Stomach (tissue), 9 donors: Measurements from ENCODE around the gene GSE1. TPM values are rescaled to one million over a fixed set of nuclear protein-coding genes. Genes with fewer than 3 reads are reported as not detected.

Experiments used
- DNase-seq, 2 donors: peaks; one replicate each; pipeline versions ENCODE4 v3.0.0 to v3.0.0-alpha.2; 2013 to 2019
- H3K27ac ChIP-seq, 5 donors: fragments of 200-600 bp in 4 of 5; sonication (generic) in 4 of 5; one replicate each; pipeline ENCODE4 v1.5.1; 2013 to 2019; ENCODE audit warnings: mild to moderate bottlenecking in 1 of 5, moderate library complexity in 1 of 5
- H3K27me3 ChIP-seq, 3 donors: fragments of 200-600 bp; sonication (generic); one replicate each; pipeline ENCODE4 v1.5.1; 2017 to 2019; ENCODE audit warnings: mixed run types in 1 of 3
- H3K36me3 ChIP-seq, 4 donors: fragments of 200-600 bp; sonication (generic); 1 replicate in 3 of 4; 2 replicates in 1 of 4; pipeline ENCODE4 v1.5.1; 2016 to 2019
- H3K4me1 ChIP-seq, 4 donors: fragments of 200-600 bp; sonication (generic); one replicate each; pipeline ENCODE4 v1.5.1; 2016 to 2019
- H3K4me3 ChIP-seq, 4 donors: fragments of 200-600 bp; sonication (generic) in 3 of 4; one replicate each; pipeline ENCODE4 v1.5.1; 2016 to 2019; ENCODE audit warnings: mild to moderate bottlenecking in 1 of 4
- H3K9me3 ChIP-seq, 4 donors: fragments of 200-600 bp; sonication (generic); one replicate each; pipeline ENCODE4 v1.5.1; 2016 to 2019
- EP300 ChIP-seq: sonication (generic); formaldehyde crosslinking; IDR thresholded peaks from one replicate; pipeline ENCODE4 v1.6.1; 2017; ENCODE audit warnings: antibody characterized with exemption
- POLR2A ChIP-seq, 4 donors: fragments of 450-650 bp; IDR thresholded peaks; one replicate each; pipeline ENCODE4 v1.6.1; 2016; ENCODE audit warnings: antibody characterized with exemption in 4 of 4, control low read depth in 2 of 4, mild to moderate bottlenecking in 1 of 4, moderate library complexity in 1 of 4
- POLR2AphosphoS5 ChIP-seq, 3 donors: sonication (generic); formaldehyde crosslinking; IDR thresholded peaks; one replicate each; pipeline ENCODE4 v1.6.1; 2016; ENCODE audit warnings: antibody characterized with exemption in 3 of 3
- WGBS, 5 donors: extraction: QIAGEN DNeasy Blood & Tissue Kit in 3 of 5; methylation state at CpG; one replicate each; pipeline versions ENCODE4 v1.1.5 to v1.1.7; 2013 to 2018; 5-methylcytosine and 5-hydroxymethylcytosine counted together
- intact Hi-C: fragments of 100-400 bp; cut with DNase I; formaldehyde crosslinking; loops from one replicate; pipeline ENCODE4 v1.15.1; 2023; ENCODE audit warnings: low total_unique reads
- polyA plus RNA-seq, 3 donors: library from polyadenylated mRNA; stranded (reverse); fragments of 200-250 nt; gene quantifications; one replicate each; pipeline ENCODE4 v1.2.3, GENCODE V29; 2013
- total RNA-seq, 5 donors: library from RNA; depleted of rRNA; stranded (reverse); fragments of >200 nt; gene quantifications; one replicate each; pipeline versions ENCODE4 v1.1.0 to v1.2.3, GENCODE V29; 2014 to 2016
- TF ChIP-seq, protein P1 (sequence below), 7 experiments: fragments of 450-650 bp in 4 of 7; fragments of 200-600 bp in 3 of 7; sonication (generic) in 3 of 7; IDR thresholded peaks; one replicate each; pipeline ENCODE4 v1.5.1; 2016 to 2019; ENCODE audit warnings: antibody characterized with exemption in 7 of 7, control low read depth in 2 of 7, mild to moderate bottlenecking in 1 of 7
- donor health status: healthy with polysubstance abuse.
- donor health status: Bipolar disorder and iron deficiency.
- donor health status: healthy.

The GSE1 gene
- total and polyA plus RNA-seq, 8 donors = 11.8 to 294 (median 93.0) TPM

- WGBS, 5 donors = 34 to 45% (median 42%) methylated on average over 10 to 11 of the region's 11 CpGs
- TF ChIP-seq POLR2A (IDR thresholded peaks at IDR 0.05) = no peak
- TF ChIP-seq, protein P1, sequence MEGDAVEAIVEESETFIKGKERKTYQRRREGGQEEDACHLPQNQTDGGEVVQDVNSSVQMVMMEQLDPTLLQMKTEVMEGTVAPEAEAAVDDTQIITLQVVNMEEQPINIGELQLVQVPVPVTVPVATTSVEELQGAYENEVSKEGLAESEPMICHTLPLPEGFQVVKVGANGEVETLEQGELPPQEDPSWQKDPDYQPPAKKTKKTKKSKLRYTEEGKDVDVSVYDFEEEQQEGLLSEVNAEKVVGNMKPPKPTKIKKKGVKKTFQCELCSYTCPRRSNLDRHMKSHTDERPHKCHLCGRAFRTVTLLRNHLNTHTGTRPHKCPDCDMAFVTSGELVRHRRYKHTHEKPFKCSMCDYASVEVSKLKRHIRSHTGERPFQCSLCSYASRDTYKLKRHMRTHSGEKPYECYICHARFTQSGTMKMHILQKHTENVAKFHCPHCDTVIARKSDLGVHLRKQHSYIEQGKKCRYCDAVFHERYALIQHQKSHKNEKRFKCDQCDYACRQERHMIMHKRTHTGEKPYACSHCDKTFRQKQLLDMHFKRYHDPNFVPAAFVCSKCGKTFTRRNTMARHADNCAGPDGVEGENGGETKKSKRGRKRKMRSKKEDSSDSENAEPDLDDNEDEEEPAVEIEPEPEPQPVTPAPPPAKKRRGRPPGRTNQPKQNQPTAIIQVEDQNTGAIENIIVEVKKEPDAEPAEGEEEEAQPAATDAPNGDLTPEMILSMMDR (IDR thresholded peaks at IDR 0.05) = peak in 4 of 7 experiments; percentile 10 to 46 (median 29)
- intact Hi-C loops = loop anchor here (10.0 kb wide), 1 partner anchor 444 kb away; no protein-coding TSS in a partner anchor
- H3K27me3 ChIP-seq = peaks cover 0 to 11% (median 0%) of the 10 kb centered on the region in 3 donors
- peak in 1 of 2 donors; percentile 34 for DNase-seq
- no peaks in the 10 kb centered on the region for H3K36me3 ChIP-seq
- H3K4me1 ChIP-seq = peaks cover 0 to 29% (median 5%) of the 10 kb centered on the region in 4 donors
- H3K27ac ChIP-seq = no peak overlapping the region
- no peaks in the 10 kb centered on the region for H3K9me3 ChIP-seq
- no peak overlapping the region for H3K4me3 ChIP-seq
These were observed 105.6 kb downstream of the GSE1 start for GRCh38 chr16:85718682-85719081.

DNA sequence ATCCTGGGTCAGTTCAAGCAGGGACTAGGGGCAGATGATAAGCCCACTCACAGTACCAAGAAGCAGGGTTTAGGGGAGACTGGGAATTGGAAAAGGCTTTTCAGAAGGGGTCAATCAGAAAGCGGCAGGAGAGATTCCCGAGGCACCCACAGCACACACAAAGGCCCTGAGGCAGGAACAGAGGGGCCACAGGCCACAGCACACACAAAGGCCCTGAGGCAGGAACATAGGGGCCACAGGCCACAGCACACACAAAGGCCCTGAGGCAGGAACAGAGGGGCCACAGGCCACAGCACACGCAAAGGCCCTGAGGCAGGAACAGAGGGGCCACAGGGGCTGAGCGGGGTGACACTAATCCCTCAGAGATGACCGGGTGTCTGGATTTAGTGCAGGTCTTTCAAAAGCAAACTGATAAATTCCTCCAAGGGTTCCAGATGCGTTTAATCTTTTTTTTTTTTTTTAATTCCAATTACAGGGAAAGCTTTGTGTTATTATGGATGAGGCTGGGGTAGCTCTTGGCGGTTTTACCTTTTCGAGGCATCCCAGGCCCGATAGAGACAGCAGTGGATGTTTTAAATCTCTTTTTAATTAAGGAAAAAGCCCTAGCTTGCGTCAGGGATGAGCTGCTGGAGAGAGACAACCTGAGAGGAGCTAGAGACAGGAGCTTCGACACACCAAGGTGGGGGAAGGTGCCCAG lies 106.6 kb downstream of the GSE1 start:
- H3K27me3 ChIP-seq = peaks cover 0 to 11% (median 0%) of the 10 kb centered on the region in 3 donors
- no peak for DNase-seq
- H3K4me1 ChIP-seq = peaks cover 0 to 29% (median 5%) of the 10 kb centered on the region in 4 donors
- TF ChIP-seq, protein P1 (IDR thresholded peaks at IDR 0.05) = no peak
- TF ChIP-seq POLR2A (IDR thresholded peaks at IDR 0.05) (no peak), EP300 (no peak), POLR2AphosphoS5 (IDR thresholded peaks at IDR 0.05) (no peak)
- intact Hi-C loops = loop anchor here (10.0 kb wide), 1 partner anchor 445 kb away; no protein-coding TSS in a partner anchor
- 75 to 85% (median 79%) methylated on average over 11 of the region's 11 CpGs for WGBS, 5 donors
- no peaks in the 10 kb centered on the region for H3K36me3 ChIP-seq
- no peak overlapping the region for H3K27ac ChIP-seq
- H3K9me3 ChIP-seq = no peaks in the 10 kb centered on the region
- H3K4me3 ChIP-seq = no peak overlapping the region

GRCh38 chr16:85720302-85720637 lies 107.1 kb downstream of the GSE1 start:
- 49 to 64% (median 54%) methylated on average over 4 of the region's 4 CpGs for WGBS, 5 donors
- Histone ChIP-seq H3K36me3 (no peaks in the 10 kb centered on the region), H3K4me1 (peaks cover 0 to 28% (median 5%) of the 10 kb centered on the region in 4 donors), H3K9me3 (no peaks in the 10 kb centered on the region), H3K4me3 (no peak overlapping the region), H3K27ac (no peak overlapping the region), H3K27me3 (peaks cover 0 to 11% (median 0%) of the 10 kb centered on the region in 3 donors)
- peak in 1 of 2 donors; percentile 47 for DNase-seq
- intact Hi-C loops = no loop called here
- no peak for TF ChIP-seq POLR2A (IDR thresholded peaks at IDR 0.05)
- TF ChIP-seq, protein P1 (IDR thresholded peaks at IDR 0.05) = no peak
- TF ChIP-seq EP300 = no peak
- TF ChIP-seq POLR2AphosphoS5 (IDR thresholded peaks at IDR 0.05) = no peak

- intact Hi-C loops = no loop called here
These were observed 109.2 kb downstream of the GSE1 start for GRCh38 chr16:85722128-85722893.

More at GRCh38 chr16:85722128-85722893, 109.2 kb downstream of the GSE1 start:
- H3K36me3 ChIP-seq = no peaks in the 10 kb centered on the region
- H3K27ac ChIP-seq = no peak overlapping the region
- H3K4me3 ChIP-seq = no peak overlapping the region
- H3K27me3 ChIP-seq = peaks cover 0 to 5% (median 0%) of the 10 kb centered on the region in 3 donors
- peaks cover 0 to 14% (median 5%) of the 10 kb centered on the region in 4 donors for H3K4me1 ChIP-seq
- H3K9me3 ChIP-seq = no peaks in the 10 kb centered on the region
- TF ChIP-seq POLR2AphosphoS5 (IDR thresholded peaks at IDR 0.05) = no peak
- no peak for TF ChIP-seq EP300
- TF ChIP-seq, protein P1 (IDR thresholded peaks at IDR 0.05) = no peak
- WGBS, 5 donors = 90 to 95% (median 94%) methylated on average over 13 to 20 of the region's 20 CpGs
- DNase-seq = no peak
